ENCODE measurements around the gene LRRC73. TPM values are rescaled to one million over a fixed set of nuclear protein-coding genes. Genes with fewer than 3 reads are reported as not detected.
A peak's percentile ranks its signal among the peaks of the same experiment; 100 is the strongest.

LRRC73 gene
- total and polyA plus RNA-seq, 2 experiments from 2014 or later: 2.9 to 3.4 TPM

- no peak for TF ChIP-seq CTCF (IDR thresholded peaks at IDR 0.05; ENCODE audit: low read depth, low read length)
- H3K4me3 ChIP-seq: peak overlapping the region; percentile 86
- peaks cover 9% of the 10 kb centered on the region for H3K4me1 ChIP-seq (ENCODE audit: low read depth)
- peak overlapping the region; percentile 91 for H3K27ac ChIP-seq
- no peaks in the 10 kb centered on the region for H3K27me3 ChIP-seq
- no peak for DNase-seq (ENCODE audit: low read depth in 1 of 2, low spot score in 1 of 2)
- H3K9me3 ChIP-seq (ENCODE audit: low read depth): no peaks in the 10 kb centered on the region
- H3K36me3 ChIP-seq: peaks cover 48% of the 10 kb centered on the region
Observed at GRCh38 chr6:43516367-43516696, 6.2 kb upstream of the LRRC73 start.

GRCh38 chr6:43515808-43516207, 5.7 kb upstream of the LRRC73 start:
- H3K36me3 ChIP-seq: peaks cover 44% of the 10 kb centered on the region
- peak overlapping the region; percentile 91 for H3K27ac ChIP-seq
- TF ChIP-seq CTCF (IDR thresholded peaks at IDR 0.05; ENCODE audit: low read depth, low read length): no peak
- H3K9me3 ChIP-seq (ENCODE audit: low read depth): no peaks in the 10 kb centered on the region
- no peak for DNase-seq (ENCODE audit: low read depth in 1 of 2, low spot score in 1 of 2)
- peak overlapping the region; percentile 86 for H3K4me3 ChIP-seq
- no peaks in the 10 kb centered on the region for H3K27me3 ChIP-seq
- peaks cover 9% of the 10 kb centered on the region for H3K4me1 ChIP-seq (ENCODE audit: low read depth)

- peaks cover 17% of the 10 kb centered on the region for H3K27me3 ChIP-seq
- H3K9me3 ChIP-seq (ENCODE audit: low read depth): no peaks in the 10 kb centered on the region
- H3K4me3 ChIP-seq: no peak overlapping the region
- peaks cover 6% of the 10 kb centered on the region for H3K4me1 ChIP-seq (ENCODE audit: low read depth)
- no peak for DNase-seq (ENCODE audit: low read depth in 1 of 2, low spot score in 1 of 2)
- H3K27ac ChIP-seq: peak overlapping the region; percentile 1
- peaks cover 27% of the 10 kb centered on the region for H3K36me3 ChIP-seq
- no peak for TF ChIP-seq CTCF (IDR thresholded peaks at IDR 0.05; ENCODE audit: low read depth, low read length)
Observed at GRCh38 chr6:43511824-43512415, 1.8 kb upstream of the LRRC73 start.

- Histone ChIP-seq H3K4me3 (no peak overlapping the region), H3K9me3 (ENCODE audit: low read depth) (no peaks in the 10 kb centered on the region), H3K27ac (no peak overlapping the region), H3K36me3 (peaks cover 27% of the 10 kb centered on the region), H3K27me3 (peaks cover 17% of the 10 kb centered on the region), H3K4me1 (ENCODE audit: low read depth) (peaks cover 7% of the 10 kb centered on the region)
- no peak for DNase-seq (ENCODE audit: low read depth in 1 of 2, low spot score in 1 of 2)
- no peak for TF ChIP-seq CTCF (IDR thresholded peaks at IDR 0.05; ENCODE audit: low read depth, low read length)
Observed at GRCh38 chr6:43510827-43511163, 649 bp upstream of the LRRC73 start.

- Histone ChIP-seq H3K9me3 (ENCODE audit: low read depth) (no peaks in the 10 kb centered on the region), H3K27me3 (peaks cover 17% of the 10 kb centered on the region), H3K4me3 (peak overlapping the region; percentile 72), H3K27ac (no peak overlapping the region), H3K4me1 (ENCODE audit: low read depth) (peaks cover 5% of the 10 kb centered on the region), H3K36me3 (peaks cover 27% of the 10 kb centered on the region)
- TF ChIP-seq CTCF (IDR thresholded peaks at IDR 0.05; ENCODE audit: low read depth, low read length): no peak
- peak in 1 of 2 donors; percentile 51 for DNase-seq (ENCODE audit: low read depth in 1 of 2, low spot score in 1 of 2)
Observed at GRCh38 chr6:43509142-43509983, 783 bp downstream of the LRRC73 start.
